Heart left ventricle (tissue), 16 donors: Measurements from ENCODE around the gene RBMS3. TPM values are rescaled to one million over a fixed set of nuclear protein-coding genes. Genes with fewer than 3 reads are reported as not detected.

Experiments
- ATAC-seq, 4 donors: fragments of 200-7000 bp; cut with Tn5 transposase; one replicate each; pipeline ENCODE4 v1.9.1; 2020 to 2022; ENCODE audit warnings: moderate library complexity in 4 of 4, mild to moderate bottlenecking in 3 of 4, moderate number of reproducible peaks in 1 of 4
- DNase-seq, 5 donors: peaks; one replicate each; pipeline ENCODE4 v3.0.0-alpha.2; 2020
- H3K27ac ChIP-seq, 12 donors: fragments of 200-600 bp; sonication (generic) in 4 of 12; one replicate each; pipeline versions ENCODE4 v1.5.0 to v1.8.0; 2016 to 2022; ENCODE audit warnings: mild to moderate bottlenecking in 2 of 12
- H3K27me3 ChIP-seq, 9 donors: fragments of 200-600 bp; sonication (generic) in 2 of 9; one replicate each; pipeline versions ENCODE4 v1.5.1 to v1.8.0; 2016 to 2022; ENCODE audit warnings: mild to moderate bottlenecking in 3 of 9
- H3K36me3 ChIP-seq, 9 donors: fragments of 200-600 bp; sonication (generic) in 2 of 9; one replicate each; pipeline versions ENCODE4 v1.5.0 to v1.8.0; 2018 to 2022; ENCODE audit warnings: mild to moderate bottlenecking in 2 of 9
- H3K4me1 ChIP-seq, 12 donors: fragments of 200-600 bp; sonication (generic) in 4 of 12; one replicate each; pipeline versions ENCODE4 v1.5.0 to v1.8.0; 2016 to 2022; ENCODE audit warnings: mild to moderate bottlenecking in 3 of 12
- H3K4me3 ChIP-seq, 12 donors: fragments of 200-600 bp; sonication (generic) in 4 of 12; one replicate each; pipeline versions ENCODE4 v1.5.0 to v1.8.0; 2017 to 2022; ENCODE audit warnings: mild to moderate bottlenecking in 9 of 12, moderate library complexity in 4 of 12
- H3K9me3 ChIP-seq, 12 donors: fragments of 200-600 bp; sonication (generic) in 4 of 12; one replicate each; pipeline versions ENCODE4 v1.5.0 to v1.8.0; 2016 to 2022; ENCODE audit warnings: mild to moderate bottlenecking in 1 of 12
- POLR2A ChIP-seq, 2 donors: fragments of 450-650 bp; IDR thresholded peaks; one replicate each; pipeline ENCODE4 v1.6.1; 2017; ENCODE audit warnings: antibody characterized with exemption in 2 of 2, mild to moderate bottlenecking in 2 of 2, moderate library complexity in 2 of 2
- WGBS, 4 donors: extraction: QIAGEN DNeasy Blood & Tissue Kit in 2 of 4; methylation state at CpG; one replicate each; pipeline versions ENCODE4 v1.1.5 to v1.1.7; 2013 to 2018; 5-methylcytosine and 5-hydroxymethylcytosine counted together
- intact Hi-C, 10 donors: fragments of 100-400 bp; cut with DNase I; formaldehyde crosslinking; loops; one replicate each; pipeline versions ENCODE4 v1.11.1 to v1.14.2; 2022
- polyA plus RNA-seq, 2 donors: library from polyadenylated mRNA; stranded (reverse); fragments of 200-250 nt; gene quantifications; one replicate each; pipeline ENCODE4 v1.2.3, GENCODE V29; 2013
- total RNA-seq, 9 donors: library from RNA; depleted of rRNA in 2 of 9; stranded (reverse); fragments of >200 nt in 2 of 9; fragmentation: NEBNext Ultra II Directional in 3 of 9; extraction: Animal tissue kit (Norgen Biotek cat#: 25700) in 3 of 9; gene quantifications; one replicate each; pipeline versions ENCODE4 v1.1.0 to v1.2.4, GENCODE V29; 2016 to 2023
- TF ChIP-seq, protein P1 (sequence below), 12 donors: fragments of 200-600 bp; sonication (generic) in 4 of 12; IDR thresholded peaks; one replicate each; pipeline versions ENCODE4 v1.5.0 to v1.8.0; 2018 to 2022; ENCODE audit warnings: antibody characterized with exemption in 12 of 12, mild to moderate bottlenecking in 5 of 12
- donor health status: ischemic (EF 13 %, LVEDD 7.1; RV severe dilation, severe dysfunction).
- donor health status: healthy with polysubstance abuse.
- donor health status: DM: no; HTN: yes; CAD: no.
- donor health status: DM: no; HTN: no; CAD: no.
- donor health status: ischemic (EF 25% LVEDD 6.9; RV normal size, moderate dysfunction).
- donor health status: ischemic (EF 25% LVEDD 5.7; RV mildly dilated, moderate dysfunction).
- donor health status: healthy.
- donor health status: DM: yes; HTN: yes; CAD: no.
- donor health status: ischemic (EF 35%, LVEDD 5.7; RV mildly dilated, moderate dysfunction).
- donor health status: nonischemic (EF 11% LVEDD 7.7; RV severe dilation, severe dysfunction).
- donor health status: DM: yes; HTN: yes; CAD: no.
- donor health status: PGD.
- donor health status: ischemic (EF 29% LVEDD 5.4; RV normal size, mild dysfunction).
- donor health status: nonischemic (EF 23%, LVEDD 6.1; RV moderate dilation, normal function).

The RBMS3 gene
- total and polyA plus RNA-seq, 11 donors = 4.8 to 35.6 (median 26.1) TPM

DNA sequence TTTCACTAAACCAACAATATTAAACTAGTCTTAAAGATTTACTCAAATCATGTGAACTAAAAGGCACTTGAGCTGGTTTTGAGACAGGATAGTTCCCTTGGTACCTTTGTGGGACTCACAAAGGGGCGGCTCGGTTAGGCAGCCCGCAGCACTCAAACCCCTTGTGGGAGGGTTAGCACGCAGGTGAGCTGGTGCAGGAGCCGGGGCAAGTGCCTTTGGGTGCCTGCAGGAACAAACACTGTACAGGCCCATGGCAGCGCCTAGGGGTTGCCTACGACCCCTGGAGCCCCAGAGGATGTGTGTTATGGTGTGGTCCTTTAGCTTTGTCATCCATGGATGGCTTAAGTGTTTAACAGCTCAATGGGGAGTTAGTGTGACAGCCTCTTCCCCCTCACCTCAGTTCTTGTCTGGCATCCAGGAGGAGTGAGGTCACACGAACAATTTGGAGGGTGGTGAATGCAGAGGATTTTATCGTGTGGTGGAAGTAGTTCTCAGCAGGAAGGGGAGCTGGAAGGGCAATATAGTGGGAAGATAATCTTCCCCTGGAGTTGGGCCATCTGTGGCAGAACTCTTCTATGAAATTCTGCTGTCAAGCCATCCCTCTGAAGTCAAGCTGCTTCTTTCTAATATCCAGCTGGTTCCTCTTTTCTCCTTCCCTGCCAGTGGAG is 470.9 kb downstream of the RBMS3 start:
- ATAC-seq = peak; percentile 62 to 91 (median 88)
- H3K4me1 ChIP-seq = peaks cover 0 to 44% (median 11%) of the 10 kb centered on the region in 12 donors

DNA sequence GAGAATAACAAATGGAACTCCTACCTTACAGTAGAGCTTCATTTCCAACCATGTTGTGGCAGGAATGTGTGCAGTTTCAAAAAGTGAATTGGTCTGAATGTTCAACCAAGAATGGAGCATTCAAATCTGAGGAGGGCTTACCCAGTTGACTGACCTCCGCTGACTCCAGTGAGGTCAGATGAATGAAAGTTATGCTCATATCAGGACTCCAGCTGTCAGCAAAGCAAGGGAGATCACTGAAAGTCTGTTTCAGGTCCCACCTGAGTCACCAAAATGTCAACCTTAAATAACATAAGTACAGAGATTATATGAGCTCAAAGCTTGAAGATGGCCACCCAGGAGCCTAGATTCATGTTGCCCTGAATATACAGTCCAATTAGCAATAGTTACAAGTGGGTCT is 473.5 kb downstream of the RBMS3 start:
- peaks cover 5 to 44% (median 25%) of the 10 kb centered on the region in 12 donors for H3K4me1 ChIP-seq
- ATAC-seq = no peak

More for the DNA sequence above, 470.9 kb downstream of the RBMS3 start:
- Histone ChIP-seq H3K27me3 (no peaks in the 10 kb centered on the region), H3K4me3 (no peak overlapping the region), H3K36me3 (no peaks in the 10 kb centered on the region), H3K27ac (peak overlapping the region in 7 of 12 donors; percentile 4 to 63 (median 35)), H3K9me3 (no peaks in the 10 kb centered on the region)
- WGBS, 4 donors = 66 to 77% (median 73%) methylated on average over 9 of the region's 9 CpGs
- no peak for TF ChIP-seq POLR2A (IDR thresholded peaks at IDR 0.05)
- TF ChIP-seq, protein P1, sequence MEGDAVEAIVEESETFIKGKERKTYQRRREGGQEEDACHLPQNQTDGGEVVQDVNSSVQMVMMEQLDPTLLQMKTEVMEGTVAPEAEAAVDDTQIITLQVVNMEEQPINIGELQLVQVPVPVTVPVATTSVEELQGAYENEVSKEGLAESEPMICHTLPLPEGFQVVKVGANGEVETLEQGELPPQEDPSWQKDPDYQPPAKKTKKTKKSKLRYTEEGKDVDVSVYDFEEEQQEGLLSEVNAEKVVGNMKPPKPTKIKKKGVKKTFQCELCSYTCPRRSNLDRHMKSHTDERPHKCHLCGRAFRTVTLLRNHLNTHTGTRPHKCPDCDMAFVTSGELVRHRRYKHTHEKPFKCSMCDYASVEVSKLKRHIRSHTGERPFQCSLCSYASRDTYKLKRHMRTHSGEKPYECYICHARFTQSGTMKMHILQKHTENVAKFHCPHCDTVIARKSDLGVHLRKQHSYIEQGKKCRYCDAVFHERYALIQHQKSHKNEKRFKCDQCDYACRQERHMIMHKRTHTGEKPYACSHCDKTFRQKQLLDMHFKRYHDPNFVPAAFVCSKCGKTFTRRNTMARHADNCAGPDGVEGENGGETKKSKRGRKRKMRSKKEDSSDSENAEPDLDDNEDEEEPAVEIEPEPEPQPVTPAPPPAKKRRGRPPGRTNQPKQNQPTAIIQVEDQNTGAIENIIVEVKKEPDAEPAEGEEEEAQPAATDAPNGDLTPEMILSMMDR (IDR thresholded peaks at IDR 0.05) = no peak
- DNase-seq = peak in 4 of 5 donors; percentile 35 to 48 (median 40)
- intact Hi-C loops = loop anchor here in 6 of 10 donors (5.0 to 10.0 kb wide), 5 partner anchors 44 to 419 kb away; no protein-coding TSS in a partner anchor

DNA sequence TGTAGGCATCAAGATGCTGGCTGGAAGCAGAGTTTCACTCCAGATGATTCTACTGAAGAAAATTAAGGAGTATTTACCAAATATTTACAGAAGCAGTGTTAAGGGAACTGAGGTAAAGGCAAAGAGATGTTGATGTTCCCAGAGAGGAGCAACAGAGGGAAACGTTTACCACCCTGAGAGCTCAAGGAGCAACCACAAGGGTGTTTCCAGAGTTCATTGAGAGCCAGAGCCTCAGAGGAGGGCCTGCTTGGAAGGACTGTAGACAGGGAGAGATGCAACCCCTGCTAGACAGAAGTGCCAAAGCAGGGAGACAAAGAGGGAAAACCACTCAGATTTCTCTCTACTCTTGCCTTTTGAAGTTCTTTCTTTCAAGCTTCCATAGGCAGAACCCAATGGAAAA is 474.5 kb downstream of the RBMS3 start:
- TF ChIP-seq, protein P1 (IDR thresholded peaks at IDR 0.05) = no peak
- no peak for TF ChIP-seq POLR2A (IDR thresholded peaks at IDR 0.05)
- Histone ChIP-seq H3K36me3 (no peaks in the 10 kb centered on the region), H3K27me3 (no peaks in the 10 kb centered on the region), H3K4me3 (no peak overlapping the region), H3K9me3 (no peaks in the 10 kb centered on the region), H3K27ac (no peak overlapping the region), H3K4me1 (peaks cover 5 to 52% (median 33%) of the 10 kb centered on the region in 12 donors)
- ATAC-seq (no peak), DNase-seq (no peak)
- 62 to 76% (median 69%) methylated on average over 1 of the region's 1 CpG for WGBS, 4 donors
- intact Hi-C loops = loop anchor here in 9 of 10 donors (5.0 to 10.0 kb wide), 8 partner anchors 38 to 608 kb away; partner anchors contain the start of gene RBMS3 (in 3 of the 9)

More for the DNA sequence above, 473.5 kb downstream of the RBMS3 start:
- H3K27me3 ChIP-seq = no peaks in the 10 kb centered on the region
- TF ChIP-seq POLR2A (IDR thresholded peaks at IDR 0.05) = no peak
- TF ChIP-seq, protein P1 (IDR thresholded peaks at IDR 0.05) = no peak
- no peak overlapping the region for H3K27ac ChIP-seq
- H3K4me3 ChIP-seq = no peak overlapping the region
- no peaks in the 10 kb centered on the region for H3K9me3 ChIP-seq
- 94 to 100% (median 99%) methylated on average over 1 of the region's 1 CpG for WGBS, 4 donors
- intact Hi-C loops = loop anchor here in 6 of 10 donors (5.0 to 10.0 kb wide), 5 partner anchors 47 to 422 kb away; no protein-coding TSS in a partner anchor
- no peak for DNase-seq
- H3K36me3 ChIP-seq = no peaks in the 10 kb centered on the region

DNA sequence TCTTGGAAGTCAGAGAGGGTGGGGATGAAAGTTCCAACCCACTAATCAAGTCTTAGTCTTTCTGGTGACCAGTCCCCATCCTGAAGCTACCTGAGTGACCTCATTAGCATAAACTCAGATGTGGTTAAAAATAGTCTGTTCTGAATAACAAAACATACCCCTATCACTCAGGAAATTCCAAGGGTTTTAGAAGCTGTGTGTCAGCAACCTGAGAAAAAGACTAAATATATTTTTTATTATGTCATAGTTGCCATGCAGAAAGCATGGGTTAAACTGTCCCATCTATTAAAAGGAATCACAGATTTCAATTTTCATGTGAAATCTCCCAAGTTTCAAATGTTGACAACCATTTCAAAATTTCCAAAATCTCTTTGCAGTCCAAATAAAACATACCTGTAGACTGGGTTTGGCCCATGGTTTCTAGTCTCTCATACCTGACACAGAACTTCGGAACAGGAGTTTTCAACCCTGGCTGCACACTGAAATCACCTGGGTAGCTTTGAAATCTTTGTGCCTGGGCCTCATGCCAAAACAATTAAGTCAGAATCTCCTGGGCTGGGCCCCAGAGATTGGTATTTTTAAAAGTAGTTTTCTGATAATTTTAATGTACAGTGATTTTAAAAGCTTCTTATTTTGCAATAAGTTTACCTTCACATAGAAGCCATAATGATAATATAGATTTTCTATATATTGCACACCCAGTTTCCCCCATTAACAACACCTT is 476.3 kb downstream of the RBMS3 start:
- intact Hi-C loops = loop anchor here in 9 of 10 donors (5.0 to 10.0 kb wide), 8 partner anchors 40 to 610 kb away; partner anchors contain the start of gene RBMS3 (in 3 of the 9)
- WGBS, 4 donors = 32 to 52% (median 40%) methylated on average over 1 of the region's 1 CpG
- TF ChIP-seq, protein P1 (IDR thresholded peaks at IDR 0.05) = no peak
- TF ChIP-seq POLR2A (IDR thresholded peaks at IDR 0.05) = no peak
- no peak overlapping the region for H3K4me3 ChIP-seq
- H3K27me3 ChIP-seq = no peaks in the 10 kb centered on the region
- no peaks in the 10 kb centered on the region for H3K9me3 ChIP-seq
- no peak for ATAC-seq
- H3K4me1 ChIP-seq = peaks cover 0 to 60% (median 40%) of the 10 kb centered on the region in 12 donors
- no peaks in the 10 kb centered on the region for H3K36me3 ChIP-seq
- peak in 1 of 5 donors; percentile 15 for DNase-seq
- peak overlapping the region in 10 of 12 donors; percentile 51 to 84 (median 73) for H3K27ac ChIP-seq
